Suprapubic skin (tissue), 4 donors: ENCODE measurements around the gene SZT2. TPM values are rescaled to one million over a fixed set of nuclear protein-coding genes. Genes with fewer than 3 reads are reported as not detected.

ENCODE experiments used
- DNase-seq, 2 donors: peaks; one replicate each; pipeline ENCODE4 v3.0.0-alpha.2; 2019; ENCODE audit warnings: low spot score in 2 of 2
- H3K27ac ChIP-seq: fragments of 200-600 bp; sonication (generic); one replicate; pipeline ENCODE4 v1.5.1; 2019
- H3K27me3 ChIP-seq: fragments of 200-600 bp; sonication (generic); one replicate; pipeline ENCODE4 v1.5.1; 2019
- H3K36me3 ChIP-seq: fragments of 200-600 bp; sonication (generic); one replicate; pipeline ENCODE4 v1.5.1; 2019
- H3K4me1 ChIP-seq: fragments of 200-600 bp; sonication (generic); one replicate; pipeline ENCODE4 v1.5.1; 2019
- H3K4me3 ChIP-seq: fragments of 200-600 bp; sonication (generic); one replicate; pipeline ENCODE4 v1.5.1; 2019; ENCODE audit warnings: mild to moderate bottlenecking
- H3K9me3 ChIP-seq: fragments of 200-600 bp; sonication (generic); one replicate; pipeline ENCODE4 v1.5.1; 2019
- EP300 ChIP-seq: sonication (generic); formaldehyde crosslinking; IDR thresholded peaks from one replicate; pipeline ENCODE4 v1.6.1; 2017; ENCODE audit warnings: antibody characterized with exemption
- POLR2A ChIP-seq, 2 donors: fragments of 450-650 bp; IDR thresholded peaks; one replicate each; pipeline ENCODE4 v1.6.1; 2017; ENCODE audit warnings: antibody characterized with exemption in 2 of 2, mild to moderate bottlenecking in 2 of 2, moderate library complexity in 2 of 2
- POLR2AphosphoS5 ChIP-seq, 3 donors: sonication (generic); formaldehyde crosslinking; IDR thresholded peaks; one replicate each; pipeline ENCODE4 v1.6.1; 2017; ENCODE audit warnings: antibody characterized with exemption in 3 of 3
- WGBS: methylation state at CpG from one replicate; pipeline ENCODE4 v1.1.5; 2018; 5-methylcytosine and 5-hydroxymethylcytosine counted together
- total RNA-seq, 4 donors: library from RNA; depleted of rRNA; stranded (reverse); fragments of >200 nt; gene quantifications; one replicate each; pipeline ENCODE4 v1.1.0, GENCODE V29; 2016
- TF ChIP-seq, protein P1 (sequence below), 2 donors: fragments of 200-600 bp in 1 of 2; fragments of 450-650 bp in 1 of 2; sonication (generic) in 1 of 2; IDR thresholded peaks; one replicate each; pipeline ENCODE4 v1.5.1; 2016 to 2019; ENCODE audit warnings: antibody characterized with exemption in 2 of 2, mild to moderate bottlenecking in 1 of 2, moderate library complexity in 1 of 2

Gene SZT2
- total RNA-seq, 4 donors from 2014 or later = 44.2 to 132 (median 65.5) TPM

DNA sequence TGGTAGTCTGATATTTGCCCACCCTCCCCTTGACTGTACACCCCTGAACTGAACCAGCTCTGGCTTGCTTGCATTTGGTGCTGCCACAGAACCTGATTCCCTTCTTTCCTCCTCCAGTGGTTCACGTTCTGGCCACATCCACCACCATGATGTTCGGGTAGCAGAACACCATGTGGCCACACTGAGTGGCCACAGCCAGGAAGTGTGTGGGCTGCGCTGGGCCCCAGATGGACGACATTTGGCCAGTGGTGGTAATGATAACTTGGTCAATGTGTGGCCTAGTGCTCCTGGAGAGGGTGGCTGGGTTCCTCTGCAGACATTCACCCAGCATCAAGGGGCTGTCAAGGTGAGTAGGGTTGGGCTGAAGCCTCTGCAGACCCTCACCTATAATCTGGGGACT lies 29.1 kb upstream of the SZT2 start:
- no peak for DNase-seq
- Histone ChIP-seq H3K4me1 (peaks cover 20% of the 10 kb centered on the region), H3K36me3 (peaks cover 53% of the 10 kb centered on the region), H3K4me3 (no peak overlapping the region), H3K27ac (no peak overlapping the region), H3K27me3 (no peaks in the 10 kb centered on the region), H3K9me3 (no peaks in the 10 kb centered on the region)
- WGBS = 67% methylated on average over 4 of the region's 4 CpGs
- no peak for TF ChIP-seq EP300
- no peak for TF ChIP-seq POLR2AphosphoS5 (IDR thresholded peaks at IDR 0.05)
- no peak for TF ChIP-seq POLR2A (IDR thresholded peaks at IDR 0.05)
- TF ChIP-seq, protein P1, sequence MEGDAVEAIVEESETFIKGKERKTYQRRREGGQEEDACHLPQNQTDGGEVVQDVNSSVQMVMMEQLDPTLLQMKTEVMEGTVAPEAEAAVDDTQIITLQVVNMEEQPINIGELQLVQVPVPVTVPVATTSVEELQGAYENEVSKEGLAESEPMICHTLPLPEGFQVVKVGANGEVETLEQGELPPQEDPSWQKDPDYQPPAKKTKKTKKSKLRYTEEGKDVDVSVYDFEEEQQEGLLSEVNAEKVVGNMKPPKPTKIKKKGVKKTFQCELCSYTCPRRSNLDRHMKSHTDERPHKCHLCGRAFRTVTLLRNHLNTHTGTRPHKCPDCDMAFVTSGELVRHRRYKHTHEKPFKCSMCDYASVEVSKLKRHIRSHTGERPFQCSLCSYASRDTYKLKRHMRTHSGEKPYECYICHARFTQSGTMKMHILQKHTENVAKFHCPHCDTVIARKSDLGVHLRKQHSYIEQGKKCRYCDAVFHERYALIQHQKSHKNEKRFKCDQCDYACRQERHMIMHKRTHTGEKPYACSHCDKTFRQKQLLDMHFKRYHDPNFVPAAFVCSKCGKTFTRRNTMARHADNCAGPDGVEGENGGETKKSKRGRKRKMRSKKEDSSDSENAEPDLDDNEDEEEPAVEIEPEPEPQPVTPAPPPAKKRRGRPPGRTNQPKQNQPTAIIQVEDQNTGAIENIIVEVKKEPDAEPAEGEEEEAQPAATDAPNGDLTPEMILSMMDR (IDR thresholded peaks at IDR 0.05) = no peak

DNA sequence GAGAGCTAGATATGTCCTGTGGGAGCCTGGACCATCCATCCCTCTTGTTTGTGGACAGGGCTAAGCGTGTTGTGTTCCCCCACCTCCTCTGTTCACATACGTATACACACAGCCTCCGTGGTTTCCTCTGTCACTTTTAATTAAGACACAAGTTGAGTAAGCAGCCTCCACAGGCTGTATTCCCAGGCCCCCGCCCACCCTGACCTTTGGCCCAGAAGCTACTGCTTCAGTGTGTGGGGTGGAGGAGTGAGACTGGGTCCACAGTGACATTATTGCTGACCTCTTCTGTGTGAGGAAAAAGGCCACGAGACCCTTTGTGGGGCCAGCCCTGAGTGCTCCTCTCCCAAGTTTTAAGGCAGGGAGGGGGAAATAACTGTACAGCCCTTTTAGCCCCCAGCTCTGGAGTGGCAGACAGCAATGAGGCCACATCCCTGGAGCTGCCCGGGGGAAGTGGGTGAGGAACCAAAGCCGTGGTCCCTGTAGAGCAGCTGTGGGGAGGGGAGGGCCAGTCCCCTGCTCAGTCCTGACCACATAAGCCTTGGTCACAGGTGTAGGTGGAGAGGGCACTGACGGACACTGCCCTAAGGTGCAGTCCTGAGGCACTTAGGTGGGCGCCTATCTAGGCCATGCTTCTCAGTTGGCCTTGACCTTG lies 26.3 kb upstream of the SZT2 start:
- Histone ChIP-seq H3K36me3 (peaks cover 53% of the 10 kb centered on the region), H3K4me1 (peaks cover 37% of the 10 kb centered on the region), H3K4me3 (no peak overlapping the region), H3K27ac (no peak overlapping the region), H3K27me3 (no peaks in the 10 kb centered on the region), H3K9me3 (no peaks in the 10 kb centered on the region)
- DNase-seq = no peak
- 76% methylated on average over 9 of the region's 9 CpGs for WGBS
- no peak for TF ChIP-seq EP300
- no peak for TF ChIP-seq POLR2A (IDR thresholded peaks at IDR 0.05)
- TF ChIP-seq, protein P1 (IDR thresholded peaks at IDR 0.05) = no peak
- TF ChIP-seq POLR2AphosphoS5 (IDR thresholded peaks at IDR 0.05) = no peak

DNA sequence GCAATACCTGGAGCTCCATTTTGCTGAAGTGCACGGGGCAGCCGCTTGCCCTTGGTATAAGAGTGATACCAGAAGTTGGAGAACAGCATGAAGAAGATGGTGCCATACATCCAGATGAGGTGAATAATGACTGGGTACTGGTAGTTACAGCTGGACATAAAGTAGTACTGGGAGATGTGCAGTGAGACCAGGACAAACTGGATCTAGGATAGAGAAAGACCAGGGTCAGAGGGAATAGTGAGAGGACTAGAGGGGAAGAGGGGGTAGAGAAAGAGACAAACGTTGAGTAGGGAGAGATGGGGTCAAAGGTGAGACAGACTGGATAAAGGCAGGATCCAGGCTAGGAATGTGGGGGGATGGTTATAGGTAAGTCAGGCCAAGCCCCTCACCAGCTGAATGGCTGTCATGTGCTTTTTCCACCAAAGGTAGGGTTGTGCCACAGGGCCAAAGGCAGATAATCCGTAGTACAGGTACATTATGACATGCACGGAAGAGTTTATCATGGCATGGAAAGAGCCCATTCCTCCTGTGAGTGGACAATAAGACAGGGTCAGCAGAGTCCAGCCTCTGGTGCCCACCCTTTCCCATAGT lies 25.7 kb upstream of the SZT2 start:
- no peak overlapping the region for H3K4me3 ChIP-seq
- peaks cover 53% of the 10 kb centered on the region for H3K36me3 ChIP-seq
- no peaks in the 10 kb centered on the region for H3K27me3 ChIP-seq
- peaks cover 41% of the 10 kb centered on the region for H3K4me1 ChIP-seq
- WGBS = 81% methylated on average over 5 of the region's 5 CpGs
- DNase-seq = no peak
- H3K27ac ChIP-seq = no peak overlapping the region
- TF ChIP-seq EP300 = no peak
- no peak for TF ChIP-seq POLR2AphosphoS5 (IDR thresholded peaks at IDR 0.05)
- TF ChIP-seq, protein P1 (IDR thresholded peaks at IDR 0.05) = no peak
- TF ChIP-seq POLR2A (IDR thresholded peaks at IDR 0.05) = no peak
- no peaks in the 10 kb centered on the region for H3K9me3 ChIP-seq

DNA sequence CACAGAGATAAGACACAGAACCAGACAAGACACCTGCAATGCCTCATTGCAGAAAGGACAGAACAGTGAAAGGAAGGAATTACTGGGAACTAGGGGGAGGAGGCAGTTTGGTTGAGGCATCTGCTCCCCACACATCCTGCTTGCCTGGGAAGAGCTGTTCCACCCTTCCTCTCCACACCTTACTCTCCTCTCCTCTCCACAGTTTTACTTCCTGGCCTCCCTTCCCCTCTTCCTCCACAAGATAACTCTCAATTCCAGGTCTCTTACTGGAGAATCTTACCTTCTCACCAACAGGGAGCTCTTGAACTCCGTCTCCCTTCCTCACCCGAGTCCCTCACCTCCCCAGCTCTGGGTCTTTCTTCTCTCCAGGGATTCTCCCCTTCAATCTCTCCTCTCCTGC lies 24.0 kb upstream of the SZT2 start:
- peak overlapping the region; percentile 80 for H3K4me3 ChIP-seq
- 81% methylated on average over 2 of the region's 2 CpGs for WGBS
- H3K4me1 ChIP-seq = peaks cover 38% of the 10 kb centered on the region
- H3K27me3 ChIP-seq = no peaks in the 10 kb centered on the region
- TF ChIP-seq POLR2A (IDR thresholded peaks at IDR 0.05) (no peak), EP300 (no peak), POLR2AphosphoS5 (IDR thresholded peaks at IDR 0.05) (no peak)
- TF ChIP-seq, protein P1 (IDR thresholded peaks at IDR 0.05) = no peak
- no peaks in the 10 kb centered on the region for H3K9me3 ChIP-seq
- peak overlapping the region; percentile 96 for H3K27ac ChIP-seq
- H3K36me3 ChIP-seq = peaks cover 49% of the 10 kb centered on the region
- DNase-seq = no peak

DNA sequence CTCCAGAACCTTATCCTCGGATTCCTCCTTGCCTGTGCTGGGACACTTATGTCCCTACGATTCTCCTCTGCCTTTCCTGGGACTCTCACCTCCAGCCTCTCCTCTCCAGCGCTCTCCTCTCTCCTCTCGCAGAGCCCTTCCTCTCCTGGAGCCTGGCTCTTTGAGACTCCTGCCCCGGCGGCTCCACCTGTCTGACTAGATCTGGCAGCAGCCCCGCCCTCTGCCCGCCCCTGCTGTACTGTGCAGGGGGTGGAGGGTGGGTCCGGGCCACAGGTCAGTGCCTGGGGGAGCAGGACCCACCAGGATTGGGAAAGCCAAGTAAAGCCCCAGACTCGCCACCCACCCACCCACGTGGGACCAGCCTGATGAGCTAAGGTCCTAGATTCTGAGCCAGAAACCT lies 23.5 kb upstream of the SZT2 start:
- Histone ChIP-seq H3K27me3 (no peaks in the 10 kb centered on the region), H3K4me3 (peak overlapping the region; percentile 80), H3K36me3 (peaks cover 44% of the 10 kb centered on the region), H3K9me3 (no peaks in the 10 kb centered on the region), H3K27ac (peak overlapping the region; percentile 96), H3K4me1 (peaks cover 38% of the 10 kb centered on the region)
- peak in 1 of 2 donors; percentile 77 for DNase-seq
- TF ChIP-seq, protein P1 (IDR thresholded peaks at IDR 0.05) = no peak
- TF ChIP-seq POLR2A (IDR thresholded peaks at IDR 0.05) (no peak), EP300 (no peak), POLR2AphosphoS5 (IDR thresholded peaks at IDR 0.05) (no peak)
- WGBS = 38% methylated on average over 9 of the region's 11 CpGs
